ENCODE results near the gene NRXN3.
"Not testable (repeated sequence)": the region's sequence is repeated elsewhere in the genome, so short reads cannot be mapped to it uniquely, and the experiment has no call there.

GRCh38 chr14:79767721-79768120 lies 1597.5 kb downstream of the NRXN3 start:
- not testable (repeated sequence) for TF ChIP-seq CTCF (conservative IDR thresholded peaks at IDR 0.05); EZH2 (IDR thresholded peaks at IDR 0.05; ENCODE audit: low read depth)

Measured in PC-9 (cell line).